ENCODE results near the gene TUBG1.

- no peak for TF ChIP-seq POLR2A (IDR thresholded peaks at IDR 0.05)
- TF ChIP-seq, protein P1, sequence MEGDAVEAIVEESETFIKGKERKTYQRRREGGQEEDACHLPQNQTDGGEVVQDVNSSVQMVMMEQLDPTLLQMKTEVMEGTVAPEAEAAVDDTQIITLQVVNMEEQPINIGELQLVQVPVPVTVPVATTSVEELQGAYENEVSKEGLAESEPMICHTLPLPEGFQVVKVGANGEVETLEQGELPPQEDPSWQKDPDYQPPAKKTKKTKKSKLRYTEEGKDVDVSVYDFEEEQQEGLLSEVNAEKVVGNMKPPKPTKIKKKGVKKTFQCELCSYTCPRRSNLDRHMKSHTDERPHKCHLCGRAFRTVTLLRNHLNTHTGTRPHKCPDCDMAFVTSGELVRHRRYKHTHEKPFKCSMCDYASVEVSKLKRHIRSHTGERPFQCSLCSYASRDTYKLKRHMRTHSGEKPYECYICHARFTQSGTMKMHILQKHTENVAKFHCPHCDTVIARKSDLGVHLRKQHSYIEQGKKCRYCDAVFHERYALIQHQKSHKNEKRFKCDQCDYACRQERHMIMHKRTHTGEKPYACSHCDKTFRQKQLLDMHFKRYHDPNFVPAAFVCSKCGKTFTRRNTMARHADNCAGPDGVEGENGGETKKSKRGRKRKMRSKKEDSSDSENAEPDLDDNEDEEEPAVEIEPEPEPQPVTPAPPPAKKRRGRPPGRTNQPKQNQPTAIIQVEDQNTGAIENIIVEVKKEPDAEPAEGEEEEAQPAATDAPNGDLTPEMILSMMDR (IDR thresholded peaks at IDR 0.05) = no peak
- TF ChIP-seq POLR2AphosphoS5 (IDR thresholded peaks at IDR 0.05) = no peak
Observed at GRCh38 chr17:42571435-42572225, 37.9 kb upstream of the TUBG1 start.

All from upper lobe of left lung (tissue), 4 donors.